ENCODE measurements around the gene TDRD12.

TDRD12 gene, protein sequence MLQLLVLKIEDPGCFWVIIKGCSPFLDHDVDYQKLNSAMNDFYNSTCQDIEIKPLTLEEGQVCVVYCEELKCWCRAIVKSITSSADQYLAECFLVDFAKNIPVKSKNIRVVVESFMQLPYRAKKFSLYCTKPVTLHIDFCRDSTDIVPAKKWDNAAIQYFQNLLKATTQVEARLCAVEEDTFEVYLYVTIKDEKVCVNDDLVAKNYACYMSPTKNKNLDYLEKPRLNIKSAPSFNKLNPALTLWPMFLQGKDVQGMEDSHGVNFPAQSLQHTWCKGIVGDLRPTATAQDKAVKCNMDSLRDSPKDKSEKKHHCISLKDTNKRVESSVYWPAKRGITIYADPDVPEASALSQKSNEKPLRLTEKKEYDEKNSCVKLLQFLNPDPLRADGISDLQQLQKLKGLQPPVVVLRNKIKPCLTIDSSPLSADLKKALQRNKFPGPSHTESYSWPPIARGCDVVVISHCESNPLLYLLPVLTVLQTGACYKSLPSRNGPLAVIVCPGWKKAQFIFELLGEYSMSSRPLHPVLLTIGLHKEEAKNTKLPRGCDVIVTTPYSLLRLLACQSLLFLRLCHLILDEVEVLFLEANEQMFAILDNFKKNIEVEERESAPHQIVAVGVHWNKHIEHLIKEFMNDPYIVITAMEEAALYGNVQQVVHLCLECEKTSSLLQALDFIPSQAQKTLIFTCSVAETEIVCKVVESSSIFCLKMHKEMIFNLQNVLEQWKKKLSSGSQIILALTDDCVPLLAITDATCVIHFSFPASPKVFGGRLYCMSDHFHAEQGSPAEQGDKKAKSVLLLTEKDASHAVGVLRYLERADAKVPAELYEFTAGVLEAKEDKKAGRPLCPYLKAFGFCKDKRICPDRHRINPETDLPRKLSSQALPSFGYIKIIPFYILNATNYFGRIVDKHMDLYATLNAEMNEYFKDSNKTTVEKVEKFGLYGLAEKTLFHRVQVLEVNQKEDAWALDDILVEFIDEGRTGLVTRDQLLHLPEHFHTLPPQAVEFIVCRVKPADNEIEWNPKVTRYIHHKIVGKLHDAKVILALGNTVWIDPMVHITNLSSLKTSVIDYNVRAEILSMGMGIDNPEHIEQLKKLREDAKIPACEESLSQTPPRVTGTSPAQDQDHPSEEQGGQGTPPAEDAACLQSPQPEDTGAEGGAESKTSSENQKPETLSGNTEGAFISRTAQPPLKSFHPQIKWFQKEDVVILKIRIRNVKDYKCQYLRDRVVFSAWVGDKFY (N-terminal part only)

DNA sequence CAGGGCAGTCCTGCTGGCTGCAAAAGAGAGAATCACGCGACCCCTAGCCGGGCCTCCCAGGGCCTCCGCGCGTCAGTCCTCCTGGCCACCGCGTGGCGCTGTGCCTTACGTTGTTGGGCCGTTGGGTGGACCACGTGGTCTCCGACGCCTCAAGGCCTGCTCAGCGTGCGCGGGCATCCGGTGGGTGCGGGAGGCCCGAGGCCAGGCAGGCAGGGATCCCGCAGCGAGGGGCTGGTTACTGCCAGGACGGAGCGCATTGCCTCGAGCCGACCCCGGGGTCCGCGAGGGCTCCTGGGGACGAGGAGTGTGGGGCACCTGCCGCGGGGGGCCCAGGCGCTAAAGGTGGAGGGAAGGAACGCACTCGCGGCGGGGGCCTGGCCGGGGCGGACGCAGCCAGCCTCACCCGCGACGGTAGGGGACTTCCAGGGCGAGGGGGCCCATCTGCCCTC, at the start of gene TDRD12:
TDRD12 (plus strand) TSS at position 157 of the 449 bp plus-strand sequence. CDS start 306 bp downstream, outside the sequence.
- no peaks in the 10 kb centered on the region for H3K9me3 ChIP-seq (ENCODE audit: severe bottlenecking)
- TF ChIP-seq, protein P1, sequence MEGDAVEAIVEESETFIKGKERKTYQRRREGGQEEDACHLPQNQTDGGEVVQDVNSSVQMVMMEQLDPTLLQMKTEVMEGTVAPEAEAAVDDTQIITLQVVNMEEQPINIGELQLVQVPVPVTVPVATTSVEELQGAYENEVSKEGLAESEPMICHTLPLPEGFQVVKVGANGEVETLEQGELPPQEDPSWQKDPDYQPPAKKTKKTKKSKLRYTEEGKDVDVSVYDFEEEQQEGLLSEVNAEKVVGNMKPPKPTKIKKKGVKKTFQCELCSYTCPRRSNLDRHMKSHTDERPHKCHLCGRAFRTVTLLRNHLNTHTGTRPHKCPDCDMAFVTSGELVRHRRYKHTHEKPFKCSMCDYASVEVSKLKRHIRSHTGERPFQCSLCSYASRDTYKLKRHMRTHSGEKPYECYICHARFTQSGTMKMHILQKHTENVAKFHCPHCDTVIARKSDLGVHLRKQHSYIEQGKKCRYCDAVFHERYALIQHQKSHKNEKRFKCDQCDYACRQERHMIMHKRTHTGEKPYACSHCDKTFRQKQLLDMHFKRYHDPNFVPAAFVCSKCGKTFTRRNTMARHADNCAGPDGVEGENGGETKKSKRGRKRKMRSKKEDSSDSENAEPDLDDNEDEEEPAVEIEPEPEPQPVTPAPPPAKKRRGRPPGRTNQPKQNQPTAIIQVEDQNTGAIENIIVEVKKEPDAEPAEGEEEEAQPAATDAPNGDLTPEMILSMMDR (IDR thresholded peaks at IDR 0.05; ENCODE audit: low read depth, low read length), result peak; percentile 32; the same call in 1 of the 2 replicates
- no peak within 1 kb of the TSS for H3K27ac ChIP-seq
- peak; percentile 15 for DNase-seq
- no peaks in the 10 kb centered on the region for H3K27me3 ChIP-seq (ENCODE audit: insufficient read depth, low read depth, severe bottlenecking)
- H3K4me3 ChIP-seq (ENCODE audit: low read depth, low read length), result no peak within 1 kb of the TSS
- no peaks in the 10 kb centered on the region for H3K36me3 ChIP-seq

DNA sequence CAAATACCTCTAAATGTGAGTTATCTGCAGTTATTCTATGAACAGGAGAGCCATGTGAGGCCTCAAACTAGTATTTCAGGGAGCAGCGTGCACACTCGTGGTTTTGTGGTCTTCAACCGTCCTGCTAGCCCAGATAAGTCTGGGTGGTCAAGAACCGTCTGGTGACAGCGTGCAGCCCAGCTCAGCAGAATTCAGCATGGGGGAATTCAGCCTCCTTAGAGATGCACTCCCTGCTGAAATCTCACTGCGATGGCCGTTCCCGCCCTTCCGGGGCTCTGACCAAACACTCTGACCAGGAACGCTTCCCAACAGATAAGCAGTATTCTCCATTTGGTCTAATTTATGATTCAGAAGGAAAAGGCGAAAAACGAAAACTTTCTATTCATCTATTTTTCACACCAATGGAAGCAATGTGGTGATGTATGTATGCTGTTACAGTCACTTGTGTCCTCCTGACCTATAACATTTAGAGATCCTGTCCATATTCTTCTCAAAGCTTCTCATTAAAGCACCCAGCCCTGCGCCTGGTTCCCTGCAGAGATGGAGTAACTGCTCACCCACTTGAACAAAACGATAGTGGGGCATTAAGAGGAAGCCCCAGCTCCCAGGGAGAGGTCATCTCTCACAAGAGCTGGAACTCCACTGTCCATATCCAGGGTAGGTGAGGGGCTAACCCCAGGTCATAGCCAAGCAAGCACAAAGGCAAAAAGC, 47.5 kb upstream of the TDRD12 start:
- H3K27ac ChIP-seq, result no peak overlapping the region

DNA sequence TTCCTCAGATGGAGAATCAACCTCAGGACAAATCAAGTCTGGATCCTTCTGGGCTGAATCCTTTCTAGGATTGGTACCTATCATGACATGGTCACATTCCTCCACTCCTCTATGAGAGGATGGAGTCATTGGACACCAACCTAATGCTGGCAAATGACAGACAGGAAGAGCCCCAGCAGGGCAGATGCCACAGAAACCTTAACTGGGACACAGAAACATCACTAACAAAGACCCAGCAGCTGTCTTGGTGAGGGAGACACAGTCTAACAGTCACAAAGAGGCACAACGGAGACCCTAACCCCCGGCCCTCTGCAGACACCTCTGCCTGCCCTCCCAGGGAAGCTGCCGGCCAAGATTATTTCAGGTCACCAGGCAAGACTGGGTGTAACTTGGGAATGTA, 46.7 kb upstream of the TDRD12 start:
- H3K36me3 ChIP-seq, result no peaks in the 10 kb centered on the region
- no peaks in the 10 kb centered on the region for H3K9me3 ChIP-seq (ENCODE audit: severe bottlenecking)
- TF ChIP-seq, protein P1 (IDR thresholded peaks at IDR 0.05; ENCODE audit: low read depth, low read length), result no peak
- H3K27ac ChIP-seq, result no peak overlapping the region
- no peak overlapping the region for H3K4me3 ChIP-seq (ENCODE audit: low read depth, low read length)
- H3K27me3 ChIP-seq (ENCODE audit: insufficient read depth, low read depth, severe bottlenecking), result peaks cover 16% of the 10 kb centered on the region
- DNase-seq, result no peak

More for the DNA sequence above, 47.5 kb upstream of the TDRD12 start:
- no peak for DNase-seq
- TF ChIP-seq, protein P1 (IDR thresholded peaks at IDR 0.05; ENCODE audit: low read depth, low read length), result no peak
- Histone ChIP-seq H3K4me3 (ENCODE audit: low read depth, low read length) (no peak overlapping the region), H3K27me3 (ENCODE audit: insufficient read depth, low read depth, severe bottlenecking) (peaks cover 15% of the 10 kb centered on the region), H3K9me3 (ENCODE audit: severe bottlenecking) (no peaks in the 10 kb centered on the region), H3K36me3 (no peaks in the 10 kb centered on the region)

DNA sequence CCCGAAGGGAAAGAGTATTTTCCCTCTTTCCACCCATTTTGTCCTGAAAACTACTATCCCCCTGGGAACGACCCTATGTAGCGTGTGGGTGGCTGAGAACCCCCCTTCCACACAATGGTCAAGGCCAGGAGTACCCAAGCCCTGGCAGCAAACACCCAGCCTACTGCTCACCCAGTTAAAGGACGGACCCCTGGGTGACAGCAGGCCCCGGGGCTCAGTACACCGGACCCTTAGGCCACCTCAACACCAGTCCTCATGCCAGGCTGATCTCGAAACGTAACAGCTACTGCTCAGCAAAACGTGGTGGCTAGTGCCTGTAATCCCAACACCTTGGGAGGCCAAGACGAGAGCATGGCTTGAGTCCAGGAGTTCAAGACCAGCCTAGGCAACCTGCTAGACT, 46.0 kb upstream of the TDRD12 start:
- no peaks in the 10 kb centered on the region for H3K36me3 ChIP-seq
- no peaks in the 10 kb centered on the region for H3K9me3 ChIP-seq (ENCODE audit: severe bottlenecking)
- no peak overlapping the region for H3K4me3 ChIP-seq (ENCODE audit: low read depth, low read length)
- H3K27me3 ChIP-seq (ENCODE audit: insufficient read depth, low read depth, severe bottlenecking), result peaks cover 16% of the 10 kb centered on the region
- no peak for DNase-seq
- TF ChIP-seq, protein P1 (IDR thresholded peaks at IDR 0.05; ENCODE audit: low read depth, low read length), result no peak
- H3K27ac ChIP-seq, result no peak overlapping the region

Measured in WERI-Rb-1 (cell line).